Mesendoderm (in vitro differentiated cells): ENCODE measurements around the gene SMIM29.

ENCODE experiments used
- DNase-seq: peaks from one replicate; pipeline ENCODE4 v3.0.0; 2013
- H2AK5ac ChIP-seq: 2 replicates; pipeline ENCODE4 v1.6.1; 2013; ENCODE audit warnings: low read length, inconsistent platforms
- H2BK120ac ChIP-seq: 2 replicates; pipeline ENCODE4 v1.6.1; 2013; ENCODE audit warnings: low read depth, mild to moderate bottlenecking, low read length, moderate library complexity, mixed read lengths
- H2BK15ac ChIP-seq: replicated peaks from 2 replicates; pipeline ENCODE4 v1.6.1; 2013; ENCODE audit warnings: low read depth, mild to moderate bottlenecking, moderate library complexity
- H2BK5ac ChIP-seq: 2 replicates; pipeline ENCODE4 v1.6.1; 2013; ENCODE audit warnings: low read length, inconsistent platforms
- H3K18ac ChIP-seq: 2 replicates; pipeline ENCODE4 v1.6.1; 2013; ENCODE audit warnings: mild to moderate bottlenecking, low read length, mixed read lengths
- H3K23ac ChIP-seq: one replicate; pipeline ENCODE4 v1.6.1; 2013; ENCODE audit warnings: low read length
- H3K27ac ChIP-seq: 2 replicates; pipeline ENCODE4 v1.5.1; 2013; ENCODE audit warnings: low read depth, mild to moderate bottlenecking, inconsistent platforms, low read length, moderate library complexity
- H3K27me3 ChIP-seq: 2 replicates; pipeline ENCODE4 v1.6.1; 2013; ENCODE audit warnings: low read length, control low read depth, mild to moderate bottlenecking, inconsistent platforms; ENCODE audit not compliant: insufficient read depth, poor library complexity
- H3K36me3 ChIP-seq: 2 replicates; pipeline ENCODE4 v1.6.1; 2013; ENCODE audit warnings: low read length, inconsistent platforms; ENCODE audit not compliant: control insufficient read depth, insufficient read depth
- H3K4ac ChIP-seq: one replicate; pipeline ENCODE4 v1.6.1; 2013; ENCODE audit warnings: low read depth, mild to moderate bottlenecking, low read length, moderate library complexity
- H3K4me1 ChIP-seq: 2 replicates; pipeline ENCODE4 v1.6.1; 2013; ENCODE audit warnings: low read depth, low read length, inconsistent platforms; ENCODE audit not compliant: control insufficient read depth
- H3K4me2 ChIP-seq: 2 replicates; pipeline ENCODE4 v1.6.1; 2013; ENCODE audit warnings: low read length
- H3K4me3 ChIP-seq: 2 replicates; pipeline ENCODE4 v1.5.1; 2013; ENCODE audit warnings: mild to moderate bottlenecking, low read length
- H3K56ac ChIP-seq: one replicate; pipeline ENCODE4 v1.6.1; 2013; ENCODE audit warnings: low read length
- H3K79me1 ChIP-seq: 2 replicates; pipeline ENCODE4 v1.6.1; 2013; ENCODE audit warnings: low read length, inconsistent platforms
- H3K79me2 ChIP-seq: 2 replicates; pipeline ENCODE4 v1.6.1; 2013; ENCODE audit warnings: mild to moderate bottlenecking, low read length; ENCODE audit not compliant: control insufficient read depth, insufficient read depth
- H3K9ac ChIP-seq: 2 replicates; pipeline ENCODE4 v1.6.1; 2013; ENCODE audit warnings: low read length, inconsistent platforms
- H4K5ac ChIP-seq: one replicate; pipeline ENCODE4 v1.6.1; 2013; ENCODE audit warnings: low read length
- H4K8ac ChIP-seq: one replicate; pipeline ENCODE4 v1.6.1; 2013; ENCODE audit warnings: low read depth, mild to moderate bottlenecking, control low read depth, low read length, moderate library complexity
- WGBS: extraction: QIAGEN DNeasy Blood & Tissue Kit; methylation state at CpG from one replicate; pipeline ENCODE4 v1.1.7; 2013; ENCODE audit warnings: low lambda C conversion rate, missing lambda C conversion rate; ENCODE audit not compliant: insufficient coverage; ENCODE audit errors: extremely low coverage; 5-methylcytosine and 5-hydroxymethylcytosine counted together

SMIM29 gene

DNA sequence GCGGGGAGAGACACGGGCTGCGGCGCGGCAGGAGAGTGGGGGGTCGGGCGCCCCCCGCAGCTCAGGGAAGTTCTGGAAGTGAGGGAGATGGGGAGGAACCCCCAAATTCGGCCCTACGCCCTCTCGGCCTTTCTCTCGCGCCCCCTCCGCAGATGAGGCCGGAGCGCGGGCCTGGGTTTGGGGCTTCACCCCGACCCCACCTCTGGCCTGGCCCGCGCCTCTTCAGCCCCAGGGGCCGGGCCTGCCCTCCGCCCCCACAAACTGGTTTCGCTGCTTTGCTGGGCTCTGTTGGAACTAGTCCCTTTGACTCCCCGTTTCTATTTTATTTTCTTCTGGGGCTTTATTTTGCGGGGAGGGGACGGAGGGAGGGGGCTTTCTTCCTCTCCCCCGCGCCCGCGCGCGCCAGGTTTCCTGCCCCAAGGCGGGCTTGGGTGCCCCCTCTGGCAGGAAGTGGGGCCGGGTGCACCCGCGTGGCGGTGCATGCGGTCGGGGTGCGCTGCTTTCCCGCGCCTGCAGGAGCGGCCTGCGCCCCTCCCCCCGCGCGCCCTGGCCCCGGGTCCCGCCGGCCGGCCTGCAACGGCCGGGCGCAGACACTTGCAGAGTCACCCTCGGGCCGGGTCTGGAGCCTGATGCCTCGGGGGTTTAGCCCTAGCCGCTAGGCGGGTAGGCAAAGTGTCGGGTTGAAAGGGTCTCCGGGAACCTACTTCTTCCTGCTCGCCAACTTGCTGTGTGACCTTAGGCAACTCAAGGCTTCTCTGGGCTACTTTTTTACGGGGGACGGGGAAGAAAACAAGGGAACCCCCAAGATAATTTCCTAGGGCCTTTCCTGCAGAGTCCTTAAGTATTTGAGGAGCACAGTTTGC, 10.9 kb downstream of the SMIM29 start:
- H3K18ac ChIP-seq = peak overlapping the region; percentile 98
- H3K4me3 ChIP-seq = peak overlapping the region; percentile 56
- H3K79me1 ChIP-seq = peaks cover 17% of the 10 kb centered on the region
- peak overlapping the region; percentile 66 for H3K4ac ChIP-seq
- peak overlapping the region; percentile 29 for H3K4me2 ChIP-seq
- H3K27me3 ChIP-seq = no peaks in the 10 kb centered on the region
- no peak overlapping the region for H2AK5ac ChIP-seq
- H3K4me1 ChIP-seq = peaks cover 16% of the 10 kb centered on the region
- H3K27ac ChIP-seq = peak overlapping the region; percentile 88
- H3K79me2 ChIP-seq = peaks cover 54% of the 10 kb centered on the region
- peak overlapping the region; percentile 86 for H3K23ac ChIP-seq
- peak; percentile 63 for DNase-seq
- no peak overlapping the region for H4K8ac ChIP-seq
- no peak overlapping the region for H4K5ac ChIP-seq
- peak overlapping the region; percentile 43 for H2BK5ac ChIP-seq
- no CpG with 5 or more reads among the region's 64 CpGs for WGBS
- peaks cover 20% of the 10 kb centered on the region for H3K36me3 ChIP-seq
- H2BK120ac ChIP-seq = peak overlapping the region; percentile 3
- H3K56ac ChIP-seq = peak overlapping the region; percentile 93
- peak overlapping the region; percentile 89 for H3K9ac ChIP-seq
- H2BK15ac ChIP-seq = no peak overlapping the region

GRCh38 chr6:34237316-34237721, 11.5 kb downstream of the SMIM29 start:
- H3K4me2 ChIP-seq = no peak overlapping the region
- peaks cover 53% of the 10 kb centered on the region for H3K79me2 ChIP-seq
- peak overlapping the region; percentile 94 for H3K27ac ChIP-seq
- no peak for DNase-seq
- H3K4ac ChIP-seq = peak overlapping the region; percentile 66
- peak overlapping the region; percentile 80 for H3K4me3 ChIP-seq
- H3K27me3 ChIP-seq = no peaks in the 10 kb centered on the region
- peak overlapping the region; percentile 3 for H2BK120ac ChIP-seq
- H4K8ac ChIP-seq = no peak overlapping the region
- peaks cover 16% of the 10 kb centered on the region for H3K36me3 ChIP-seq
- no peak overlapping the region for H2BK5ac ChIP-seq
- H2AK5ac ChIP-seq = no peak overlapping the region
- peak overlapping the region; percentile 89 for H3K9ac ChIP-seq
- no CpG with 5 or more reads among the region's 78 CpGs for WGBS
- H3K4me1 ChIP-seq = peaks cover 16% of the 10 kb centered on the region
- H3K56ac ChIP-seq = peak overlapping the region; percentile 93
- H3K23ac ChIP-seq = no peak overlapping the region
- H4K5ac ChIP-seq = no peak overlapping the region
- H3K79me1 ChIP-seq = peaks cover 13% of the 10 kb centered on the region
- H2BK15ac ChIP-seq = no peak overlapping the region
- peak overlapping the region; percentile 98 for H3K18ac ChIP-seq

DNA sequence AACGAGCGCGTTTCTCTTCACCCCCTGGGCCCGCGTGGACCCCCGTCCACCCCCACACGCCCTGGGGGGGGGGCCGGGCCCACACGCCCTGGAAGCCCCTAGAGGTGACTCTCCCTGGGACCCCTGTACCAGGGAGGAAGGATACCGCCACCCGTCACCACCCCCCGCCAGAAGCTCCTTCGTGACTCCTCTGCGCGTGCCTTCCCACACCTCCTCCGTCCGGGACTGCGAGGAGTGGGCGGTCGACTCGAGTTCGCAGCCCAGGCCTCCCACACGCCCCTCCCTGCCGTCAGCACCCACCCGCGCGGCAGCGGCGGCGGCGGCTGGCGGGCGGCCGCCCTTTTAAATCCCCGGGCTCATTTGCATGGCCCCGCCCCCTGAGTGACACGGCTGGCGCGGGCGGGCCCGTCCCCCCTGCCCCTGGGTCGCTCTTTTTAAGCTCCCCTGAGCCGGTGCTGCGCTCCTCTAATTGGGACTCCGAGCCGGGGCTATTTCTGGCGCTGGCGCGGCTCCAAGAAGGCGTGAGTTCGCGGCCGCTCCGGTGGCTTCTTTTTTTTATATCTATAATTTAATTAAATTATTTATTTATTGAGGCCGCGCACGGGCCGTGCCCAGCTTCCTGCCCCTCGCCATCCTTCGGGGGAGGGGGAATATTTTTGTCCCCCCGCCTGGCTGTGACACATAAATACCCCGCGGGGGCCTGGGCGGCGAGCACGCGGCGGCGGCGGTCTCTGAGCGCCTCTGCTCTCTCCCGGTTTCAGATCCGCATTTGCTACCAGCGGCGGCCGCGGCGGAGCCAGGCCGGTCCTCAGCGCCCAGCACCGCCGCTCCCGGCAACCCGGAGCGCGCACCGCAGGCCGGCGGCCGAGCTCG, 12.1 kb downstream of the SMIM29 start, which contains the start of gene HMGA1:
TSS of gene HMGA1 (plus strand) at position 431 of the 873 bp plus-strand sequence. CDS start 3,908 bp downstream, outside the sequence.
- H3K18ac ChIP-seq = peak within 1 kb of the TSS; percentile 98
- H2BK5ac ChIP-seq = peak within 1 kb of the TSS; percentile 95
- peaks cover 46% of the 10 kb centered on the region for H3K79me2 ChIP-seq
- WGBS = no CpG with 5 or more reads among the region's 91 CpGs
- H4K8ac ChIP-seq = peak within 1 kb of the TSS; percentile 67
- no peak within 1 kb of the TSS for H2BK15ac ChIP-seq
- peak within 1 kb of the TSS; percentile 99 for H3K56ac ChIP-seq
- H3K27ac ChIP-seq = peak within 1 kb of the TSS; percentile 100
- peaks cover 16% of the 10 kb centered on the region for H3K4me1 ChIP-seq
- peak within 1 kb of the TSS; percentile 97 for H3K9ac ChIP-seq
- peak within 1 kb of the TSS; percentile 80 for H3K4me3 ChIP-seq
- peaks cover 12% of the 10 kb centered on the region for H3K36me3 ChIP-seq
- H3K79me1 ChIP-seq = peaks cover 11% of the 10 kb centered on the region
- H3K27me3 ChIP-seq = no peaks in the 10 kb centered on the region
- H2BK120ac ChIP-seq = peak within 1 kb of the TSS; percentile 86
- peak; percentile 96 for DNase-seq
- peak within 1 kb of the TSS; percentile 95 for H3K4me2 ChIP-seq
- peak within 1 kb of the TSS; percentile 95 for H2AK5ac ChIP-seq
- H3K23ac ChIP-seq = peak within 1 kb of the TSS; percentile 95
- H3K4ac ChIP-seq = peak within 1 kb of the TSS; percentile 99
- no peak within 1 kb of the TSS for H4K5ac ChIP-seq

DNA sequence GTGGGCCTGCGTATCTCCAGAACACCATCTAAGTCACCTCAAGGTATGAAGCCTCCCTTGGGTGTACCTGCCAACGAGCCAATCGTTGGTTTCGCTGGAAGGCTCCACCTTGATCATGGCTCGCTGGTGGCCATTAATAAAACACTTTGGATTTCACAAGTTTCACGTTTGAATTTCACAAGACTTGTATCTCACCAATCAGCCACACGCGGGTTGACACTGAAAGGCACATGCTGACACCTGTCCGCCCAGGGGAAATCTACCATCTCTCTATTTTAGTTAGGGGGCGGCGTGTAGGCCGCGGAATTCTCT, 12.7 kb downstream of the SMIM29 start:
- no peak overlapping the region for H4K5ac ChIP-seq
- no peak overlapping the region for H2AK5ac ChIP-seq
- no peak overlapping the region for H3K23ac ChIP-seq
- peaks cover 6% of the 10 kb centered on the region for H3K36me3 ChIP-seq
- H4K8ac ChIP-seq = peak overlapping the region; percentile 67
- H3K4me1 ChIP-seq = peaks cover 16% of the 10 kb centered on the region
- no peaks in the 10 kb centered on the region for H3K27me3 ChIP-seq
- peak; percentile 90 for DNase-seq
- H3K4me3 ChIP-seq = peak overlapping the region; percentile 75
- H2BK120ac ChIP-seq = peak overlapping the region; percentile 86
- H3K4ac ChIP-seq = peak overlapping the region; percentile 99
- H3K79me1 ChIP-seq = peaks cover 7% of the 10 kb centered on the region
- peak overlapping the region; percentile 95 for H3K4me2 ChIP-seq
- H3K9ac ChIP-seq = peak overlapping the region; percentile 97
- H2BK5ac ChIP-seq = peak overlapping the region; percentile 95
- peak overlapping the region; percentile 98 for H3K18ac ChIP-seq
- H3K79me2 ChIP-seq = peaks cover 40% of the 10 kb centered on the region
- H2BK15ac ChIP-seq = no peak overlapping the region
- H3K27ac ChIP-seq = peak overlapping the region; percentile 100
- peak overlapping the region; percentile 99 for H3K56ac ChIP-seq
- WGBS = no CpG with 5 or more reads among the region's 13 CpGs

DNA sequence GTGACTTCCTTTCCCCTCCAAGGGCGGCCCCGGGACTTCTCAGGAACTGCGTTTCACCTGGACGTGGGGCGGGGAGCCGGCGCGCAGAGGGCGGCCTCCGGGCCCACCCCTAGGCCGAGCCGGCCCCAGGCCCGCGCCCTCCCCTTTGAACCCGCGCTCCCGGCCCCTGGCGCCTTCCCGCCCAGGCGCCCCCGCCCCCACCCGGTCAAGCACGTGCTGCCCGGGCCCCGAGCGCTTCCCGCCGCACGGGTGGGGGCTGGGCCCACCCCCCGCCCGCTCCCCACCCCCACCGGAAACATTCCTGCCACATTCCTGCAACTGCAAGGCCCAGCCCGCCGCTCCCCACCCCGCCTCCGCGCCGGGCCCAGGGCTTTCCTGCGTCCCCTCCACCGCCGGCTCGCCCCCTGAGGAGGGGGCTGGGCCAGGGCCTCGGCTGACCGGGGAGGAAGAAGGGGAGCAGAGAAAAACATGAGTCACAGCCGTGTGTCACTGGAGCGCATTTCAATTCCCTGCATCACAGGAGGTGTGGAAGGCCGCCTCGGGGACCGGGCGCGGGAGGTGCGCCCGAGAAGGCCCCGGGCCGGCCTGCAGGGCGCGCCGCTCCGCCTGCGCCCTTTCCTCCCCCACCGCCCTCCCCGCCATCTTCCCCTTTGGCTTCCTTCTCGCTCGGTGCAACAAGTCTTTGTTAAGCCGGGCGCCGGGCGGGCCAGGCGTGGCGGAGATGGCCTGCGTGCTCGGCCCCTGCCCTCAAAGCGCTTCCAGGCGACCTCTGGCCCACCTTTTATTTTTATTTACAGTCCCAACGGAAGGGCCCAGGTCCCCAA, 13.3 kb downstream of the SMIM29 start:
- Histone ChIP-seq H4K8ac (no peak overlapping the region), H3K27ac (peak overlapping the region; percentile 100), H3K79me2 (peaks cover 35% of the 10 kb centered on the region), H3K56ac (peak overlapping the region; percentile 99), H2BK15ac (no peak overlapping the region), H3K18ac (peak overlapping the region; percentile 98), H3K27me3 (no peaks in the 10 kb centered on the region), H3K4me3 (peak overlapping the region; percentile 75), H3K4me2 (peak overlapping the region; percentile 95), H4K5ac (no peak overlapping the region), H3K23ac (no peak overlapping the region), H3K79me1 (peaks cover 3% of the 10 kb centered on the region), H3K4me1 (peaks cover 16% of the 10 kb centered on the region), H2BK120ac (peak overlapping the region; percentile 86), H3K4ac (peak overlapping the region; percentile 99), H2BK5ac (peak overlapping the region; percentile 95), H2AK5ac (no peak overlapping the region), H3K9ac (peak overlapping the region; percentile 97), H3K36me3 (peaks cover 1% of the 10 kb centered on the region)
- no CpG with 5 or more reads among the region's 75 CpGs for WGBS
- peak; percentile 99 for DNase-seq
